Myocyte (in vitro differentiated cells): ENCODE measurements around the gene SNTB2. TPM values are rescaled to one million over a fixed set of nuclear protein-coding genes. Genes with fewer than 3 reads are reported as not detected.

ENCODE experiments used
- DNase-seq: peaks from one replicate; pipeline ENCODE4 v3.0.0-alpha.2; 2012; ENCODE audit warnings: low read depth
- total RNA-seq: library from RNA; depleted of rRNA; stranded (reverse); fragments of >200 nt; gene quantifications from 2 replicates; pipeline ENCODE4 v1.2.3, GENCODE V29; 2014

SNTB2 gene
- total RNA-seq, 1 donor from 2014 or later = 28.9 TPM

DNA sequence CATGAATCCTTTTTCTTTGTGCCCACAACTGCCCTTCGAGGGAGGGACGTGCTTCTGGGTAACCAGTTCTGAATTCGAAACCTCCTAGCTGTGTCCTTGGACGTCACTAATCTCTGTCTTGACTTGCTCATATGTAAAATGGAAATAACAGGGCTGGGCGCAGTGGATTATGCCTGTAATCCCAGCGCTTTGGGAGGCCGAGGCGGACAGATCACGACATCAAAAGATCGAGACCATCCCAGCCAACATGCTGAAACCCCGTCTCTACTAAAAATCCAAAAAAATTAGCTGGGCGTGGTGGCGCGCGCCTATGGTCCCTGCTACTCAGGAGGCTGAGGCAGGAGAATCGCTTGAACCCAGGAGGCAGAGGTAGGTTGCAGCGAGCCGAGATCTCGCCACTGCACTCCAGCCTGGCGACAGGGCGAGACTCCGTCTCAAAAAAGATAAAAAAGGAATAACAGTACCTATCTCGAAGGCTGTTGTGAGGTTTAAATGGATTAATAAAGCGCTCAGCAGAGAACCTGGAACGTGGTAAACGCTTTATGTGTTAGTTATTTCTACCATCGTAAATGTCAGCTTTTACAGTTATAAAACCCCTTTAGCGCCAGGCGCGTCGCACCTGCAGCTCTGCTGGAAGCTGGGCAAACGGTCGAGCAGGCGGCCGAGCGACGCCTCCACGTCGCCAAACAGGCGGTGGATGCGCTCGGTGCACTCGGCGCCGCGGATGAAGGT is 151.8 kb downstream of the SNTB2 start:
- no peak for DNase-seq

DNA sequence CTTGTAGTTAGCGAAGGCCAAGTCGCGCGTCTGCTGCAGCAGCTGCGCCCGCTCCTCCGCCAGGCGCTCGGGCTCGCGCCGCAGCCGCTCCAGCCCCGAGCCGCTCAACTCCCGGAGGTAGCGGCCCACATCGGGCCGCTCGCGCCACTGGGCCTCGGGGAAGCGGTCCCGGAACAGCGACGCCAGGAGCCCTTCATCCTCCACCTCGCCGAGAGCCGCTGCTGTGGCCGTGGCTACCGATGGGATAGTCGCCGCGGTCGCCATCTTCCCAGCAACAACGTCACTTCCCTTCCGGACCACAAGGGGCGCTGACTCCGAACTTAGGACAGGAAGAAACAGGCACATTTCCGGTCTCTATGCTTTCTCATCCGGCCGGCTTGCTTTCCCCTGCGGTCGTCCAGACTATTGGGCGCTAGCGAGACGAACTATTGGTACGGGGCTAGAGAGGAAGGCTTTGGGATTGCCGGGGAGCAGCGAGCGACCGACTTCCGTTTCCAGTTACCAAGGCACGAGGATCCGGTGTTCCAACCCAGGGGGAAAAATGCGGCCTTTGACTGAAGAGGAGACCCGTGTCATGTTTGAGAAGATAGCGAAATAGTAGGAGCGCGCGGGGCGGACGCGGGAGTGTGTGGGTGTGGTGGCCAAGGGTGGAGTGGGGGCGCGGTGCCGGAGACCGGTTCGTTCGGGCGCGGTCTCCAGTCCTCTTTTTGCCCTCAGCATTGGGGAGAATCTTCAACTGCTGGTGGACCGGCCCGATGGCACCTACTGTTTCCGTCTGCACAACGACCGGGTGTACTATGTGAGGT is 152.5 kb downstream of the SNTB2 start, which contains the start of the genes COG8 and NIP7:
Gene COG8, minus strand, starts transcription at position 276 of the 806 bp plus-strand sequence. Its CDS starts 12 bp downstream, at position 264.
Gene NIP7, plus strand, starts transcription at position 484 of the 806 bp plus-strand sequence. Its CDS starts 58 bp downstream, at position 542.
- DNase-seq = peak; percentile 99

DNA sequence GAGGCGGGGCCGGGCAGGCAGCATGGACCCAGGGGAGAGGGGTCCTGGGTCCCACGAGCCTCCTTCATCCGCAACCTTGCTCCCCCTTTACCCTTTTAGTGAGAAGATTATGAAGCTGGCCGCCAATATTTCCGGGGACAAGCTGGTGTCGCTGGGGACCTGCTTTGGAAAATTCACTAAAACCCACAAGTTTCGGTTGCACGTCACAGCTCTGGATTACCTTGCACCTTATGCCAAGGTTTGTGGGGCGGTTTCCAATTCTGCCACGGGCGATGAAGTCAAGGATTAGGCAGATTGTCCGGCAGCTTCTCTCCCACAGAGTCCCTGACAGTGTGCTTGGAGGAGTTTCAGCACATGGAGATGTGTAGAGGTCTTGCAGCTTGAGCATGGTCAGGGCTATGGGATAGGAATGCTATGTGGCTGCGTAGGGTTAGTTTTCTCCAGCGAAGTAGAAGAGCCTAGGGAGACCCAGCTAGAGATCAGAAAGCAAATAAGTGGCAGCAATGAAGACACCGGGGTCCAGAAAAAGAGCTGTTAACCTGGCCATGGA is 153.2 kb downstream of the SNTB2 start:
- DNase-seq = peak; percentile 13

DNA sequence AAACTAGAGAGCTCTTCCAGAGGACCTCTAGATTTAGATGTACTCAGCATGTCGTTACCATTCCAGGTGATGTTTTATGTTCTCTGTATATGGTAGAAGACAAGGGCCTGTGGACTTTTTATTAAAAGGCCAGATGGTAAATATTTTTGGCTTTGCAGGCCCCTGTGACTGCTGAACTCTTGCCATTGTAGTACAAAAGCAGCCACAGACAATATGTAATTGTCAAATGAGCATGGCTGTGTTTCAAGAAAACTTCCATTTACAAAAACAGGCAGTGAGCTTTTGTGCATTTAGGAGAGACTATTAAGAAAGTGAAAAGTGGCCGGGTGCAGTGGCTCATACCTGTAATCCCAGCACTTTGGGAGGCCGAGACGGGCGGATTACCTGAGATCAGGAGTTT is 157.2 kb downstream of the SNTB2 start:
- DNase-seq = no peak

DNA sequence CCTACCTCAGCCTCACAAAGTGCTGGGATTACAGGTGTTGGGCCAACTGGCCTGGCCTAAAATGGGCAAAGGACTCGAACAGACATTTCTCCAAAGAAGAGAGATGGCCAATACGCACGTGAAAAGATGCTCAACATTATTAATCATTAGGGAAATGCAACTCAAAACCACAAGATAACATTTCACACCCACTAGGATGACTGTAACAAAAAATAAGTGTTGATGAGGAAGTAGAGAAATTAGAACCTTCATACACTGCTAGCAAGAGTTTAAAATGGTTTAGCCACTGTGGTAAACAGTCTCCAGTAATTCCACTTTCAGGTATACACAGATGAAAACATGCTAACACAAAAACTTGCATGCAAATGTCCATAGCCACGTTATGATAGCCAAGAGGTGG is 159.0 kb downstream of the SNTB2 start:
- no peak for DNase-seq

DNA sequence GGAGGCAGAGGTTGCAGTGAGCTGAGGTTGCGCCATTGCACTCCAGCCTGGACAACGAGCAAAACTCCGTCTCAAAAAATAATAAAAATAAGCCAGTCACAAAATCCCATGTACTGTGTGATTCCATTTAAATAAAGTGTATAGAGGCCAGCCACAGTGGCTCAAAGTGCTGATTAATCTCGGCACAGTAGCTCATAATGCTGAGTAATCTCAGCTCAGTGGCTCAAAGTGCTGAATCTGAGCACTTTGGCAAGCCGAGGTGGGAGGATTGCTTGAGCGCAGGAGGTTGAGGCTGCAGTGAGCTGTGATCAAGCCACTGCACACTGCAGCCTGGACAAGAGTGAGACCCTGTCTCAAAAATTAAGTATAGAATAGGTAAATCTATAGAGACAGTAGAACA is 159.7 kb downstream of the SNTB2 start:
- no peak for DNase-seq

DNA sequence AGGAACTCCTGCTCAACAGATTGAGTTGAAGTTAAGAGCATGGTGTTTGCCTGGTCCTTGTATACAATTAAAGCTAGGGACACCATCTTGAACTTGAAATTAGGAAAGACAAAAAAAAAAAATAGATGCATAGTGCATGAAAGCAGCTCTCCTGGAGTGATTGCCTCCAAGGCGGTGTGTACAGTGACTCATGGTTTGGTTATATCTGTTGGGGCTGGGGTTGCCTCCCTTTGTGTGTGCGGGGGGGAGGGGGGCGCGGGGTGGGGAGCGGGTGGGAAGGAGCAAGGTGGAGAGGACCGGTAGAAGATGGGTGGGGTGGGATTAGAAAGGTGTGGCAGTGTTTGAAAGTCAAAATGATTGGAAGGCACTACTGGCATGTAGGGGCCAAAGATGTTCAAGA is 161.3 kb downstream of the SNTB2 start:
- no peak for DNase-seq

DNA sequence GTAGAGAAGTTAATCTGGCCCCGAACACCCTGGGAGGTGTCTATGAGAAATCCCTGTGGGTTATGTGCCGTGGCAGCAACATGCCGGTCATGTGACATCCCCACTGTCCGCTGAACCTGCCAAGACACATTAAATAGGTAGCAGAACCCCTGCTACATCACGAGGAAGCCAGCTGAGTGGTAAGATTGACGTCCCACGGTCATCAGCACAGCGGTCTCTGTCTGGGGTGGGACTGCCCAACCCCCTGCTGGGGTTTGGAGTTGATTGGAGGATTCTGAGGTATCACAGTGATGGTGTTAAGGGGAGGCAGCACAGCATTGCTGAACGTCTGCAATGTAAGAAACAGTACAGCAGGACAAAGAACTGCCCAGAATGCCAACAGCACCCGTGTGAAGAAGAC is 162.6 kb downstream of the SNTB2 start:
- no peak for DNase-seq

DNA sequence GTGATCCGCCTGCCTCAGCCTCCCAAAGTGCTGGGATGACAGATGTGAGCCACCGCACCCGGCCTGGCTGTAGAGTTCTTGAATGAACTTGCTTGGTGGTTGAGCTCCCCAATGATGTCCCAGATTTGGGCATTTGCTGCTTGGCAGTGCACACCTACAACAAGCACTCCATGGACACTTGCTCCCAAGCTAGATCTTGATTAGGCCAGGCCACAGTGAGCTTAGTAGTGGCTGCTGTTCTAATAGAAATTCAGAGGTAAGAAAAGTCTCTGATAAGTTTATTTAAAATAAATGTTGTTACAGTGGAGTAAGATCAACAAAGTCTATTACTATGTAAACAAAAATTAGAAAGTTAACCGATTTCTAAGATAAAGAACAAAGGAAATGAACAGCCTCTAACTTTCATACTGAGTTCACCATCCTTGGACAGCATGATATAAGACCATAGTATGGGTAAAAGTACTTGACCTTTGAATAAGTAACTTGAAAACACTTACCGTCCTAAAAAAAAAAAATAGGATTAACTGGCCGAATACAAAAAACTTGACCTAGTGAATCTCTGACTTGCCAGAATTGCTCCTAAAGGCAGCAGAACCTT is 163.7 kb downstream of the SNTB2 start:
- no peak for DNase-seq

DNA sequence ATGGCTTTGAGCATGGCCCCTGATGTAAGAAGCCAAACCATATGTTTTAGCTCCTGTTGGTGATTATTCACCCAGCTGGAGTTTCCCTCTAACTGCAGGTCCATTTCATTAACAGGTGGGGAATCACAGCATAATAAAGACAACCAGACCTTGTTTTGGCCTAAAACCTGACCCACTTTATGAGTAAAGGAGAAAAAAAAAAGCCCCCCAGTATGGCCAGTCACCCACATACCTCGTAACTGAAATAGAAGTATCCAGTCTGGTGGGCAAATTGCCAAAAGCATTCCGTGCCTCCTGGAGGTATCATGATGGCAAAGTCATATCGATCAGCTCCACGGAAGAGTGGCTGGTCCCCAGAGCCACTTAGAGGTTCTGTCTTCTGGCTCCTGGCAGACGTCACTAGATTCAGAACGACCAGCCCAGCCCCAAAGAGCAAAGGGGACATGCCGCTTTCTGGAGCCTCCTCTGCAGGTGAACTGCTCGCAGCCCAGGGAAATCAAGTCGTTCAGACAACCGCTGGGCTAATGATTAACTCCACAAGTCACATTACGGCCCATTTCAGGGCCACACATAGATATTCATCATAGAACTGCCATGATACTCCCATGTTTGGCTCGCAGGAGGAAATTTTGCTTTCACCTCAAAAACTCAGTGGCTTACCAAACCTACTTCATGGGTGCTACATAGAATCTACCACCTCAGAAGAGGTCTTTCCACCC is 164.5 kb downstream of the SNTB2 start, which contains the start of gene TMED6:
Gene TMED6, minus strand, starts transcription at position 478 of the 719 bp plus-strand sequence. Its CDS starts 33 bp downstream, at position 445.
- DNase-seq = no peak

Other genes starting within 250 kb of the SNTB2 start
- 0.08 TPM in 1 of 2 replicates, not detected in the other for gene HAS3, start 81.5 kb upstream of the SNTB2 start, total RNA-seq
- gene CHTF8, start 54.6 kb upstream of the SNTB2 start, total RNA-seq = 35.5 and 36.6 TPM in 2 replicates
- gene UTP4, start 54.5 kb upstream of the SNTB2 start, total RNA-seq = 16.1 and 18.1 TPM in 2 replicates
- gene VPS4A, start 124.2 kb downstream of the SNTB2 start, total RNA-seq = 32.8 and 33.7 TPM in 2 replicates
- 34.2 and 53.8 TPM in 2 replicates for gene PDF, start 143.4 kb downstream of the SNTB2 start, total RNA-seq
- 55.0 and 68.6 TPM in 2 replicates for gene COG8, start 152.4 kb downstream of the SNTB2 start, total RNA-seq
- gene NIP7, start 152.6 kb downstream of the SNTB2 start, total RNA-seq = 20.5 and 22.9 TPM in 2 replicates
- 0.36 TPM in 1 of 2 replicates, not detected in the other for gene TMED6, start 164.6 kb downstream of the SNTB2 start, total RNA-seq
- 15.6 and 18.0 TPM in 2 replicates for gene TERF2, start 198.8 kb downstream of the SNTB2 start, total RNA-seq
- 88.6 and 220 TPM in 2 replicates for gene CYB5B, start 237.5 kb downstream of the SNTB2 start, total RNA-seq